NCI-H2227 treated with DMSO at 0.1 percent for 48 hours (cell line): Measurements from ENCODE around the gene AGBL3.

Experiments used
- DNase-seq: peaks from one replicate; lab custom pipeline; 2025; lab: John Stamatoyannopoulos, UW

AGBL3 gene

DNA sequence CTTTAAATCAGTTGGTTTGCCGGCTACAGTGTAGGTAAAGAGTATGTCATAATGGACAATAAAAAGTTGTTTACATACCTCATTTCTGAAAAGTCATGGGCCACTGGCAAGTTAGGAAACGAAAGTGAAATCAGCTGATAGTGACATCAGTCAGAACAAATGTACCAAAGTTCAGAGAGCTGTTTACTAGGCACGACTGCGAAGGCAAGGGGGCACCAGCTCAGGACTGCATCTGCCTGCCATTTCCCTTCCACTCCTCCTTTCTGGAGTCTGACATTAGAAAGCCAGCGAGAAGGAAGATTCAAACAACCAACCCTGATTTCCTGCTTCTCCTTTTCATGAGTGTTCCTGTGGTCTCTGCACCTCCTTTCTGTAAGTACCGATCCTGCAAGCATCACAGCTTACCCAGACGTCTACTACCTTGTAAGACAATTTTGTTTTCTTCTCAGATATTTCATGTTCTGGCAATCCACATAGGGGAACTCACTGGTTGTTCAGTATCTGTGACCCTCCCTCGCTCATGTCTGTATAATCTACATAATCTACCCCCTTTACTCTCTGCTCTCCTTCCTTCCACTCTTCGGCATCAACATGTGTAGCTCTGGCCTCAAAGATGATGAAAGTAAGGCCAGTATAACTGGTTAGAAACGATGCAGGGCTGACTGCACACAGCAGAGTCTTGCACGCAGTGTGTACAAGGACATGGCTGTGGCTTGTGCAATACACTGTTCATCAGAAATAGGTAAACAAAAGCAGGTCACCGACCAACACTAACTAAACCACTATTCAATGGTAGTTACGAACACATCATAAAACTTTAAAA, 161.8 kb downstream of the AGBL3 start, which contains the start of gene TMEM140:
Gene TMEM140 (plus strand): TSS at position 174 of the 823 bp plus-strand sequence. CDS start 16,370 bp downstream, outside the sequence.
- no peak for DNase-seq

- DNase-seq: no peak
Observed at GRCh38 chr7:135150072-135150782, 163.9 kb downstream of the AGBL3 start.

GRCh38 chr7:135151132-135151531, 164.8 kb downstream of the AGBL3 start:
- no peak for DNase-seq

- no peak for DNase-seq
Observed at GRCh38 chr7:135151533-135151932, 165.2 kb downstream of the AGBL3 start.

DNA sequence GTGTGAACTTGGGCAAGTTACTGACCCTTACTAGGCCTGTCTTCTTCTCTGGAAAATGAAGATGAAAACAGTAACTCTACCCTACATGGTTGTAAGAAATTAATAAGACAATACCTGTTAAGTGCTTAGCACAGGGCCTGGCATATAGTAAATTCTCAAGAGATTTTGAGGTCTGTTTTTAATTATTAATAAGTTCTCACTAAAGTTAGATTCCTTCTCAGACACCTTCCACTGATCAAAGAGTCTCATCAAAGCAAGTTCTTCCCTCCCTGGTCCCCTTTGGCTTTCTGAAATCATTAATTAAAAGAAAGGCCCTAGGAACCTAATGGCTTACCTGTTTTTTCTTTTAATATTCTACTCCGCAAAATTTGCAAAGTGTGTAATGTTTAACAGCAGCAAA, 166.1 kb downstream of the AGBL3 start:
- DNase-seq: no peak

GRCh38 chr7:135154734-135155133, 168.4 kb downstream of the AGBL3 start:
- DNase-seq: no peak

DNA sequence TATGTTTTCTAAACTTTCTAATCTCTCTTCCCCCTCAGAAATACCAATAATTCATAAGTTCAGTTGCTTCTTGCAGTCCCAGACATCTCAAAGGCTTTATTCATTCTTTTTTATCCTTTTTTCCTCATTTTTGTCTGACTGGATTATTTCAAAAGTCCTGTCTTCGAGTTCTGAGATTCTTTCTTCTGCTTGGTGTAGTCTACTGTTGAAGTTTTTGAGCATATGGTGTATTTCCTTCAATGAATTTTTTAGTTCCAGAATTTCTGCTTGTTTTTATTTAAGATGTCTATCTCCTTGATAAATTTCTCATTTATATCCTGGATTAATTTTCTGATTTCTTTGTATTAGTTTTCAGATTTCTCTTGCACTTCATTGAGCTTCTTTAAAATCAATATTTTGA, 170.0 kb downstream of the AGBL3 start:
- no peak for DNase-seq

DNA sequence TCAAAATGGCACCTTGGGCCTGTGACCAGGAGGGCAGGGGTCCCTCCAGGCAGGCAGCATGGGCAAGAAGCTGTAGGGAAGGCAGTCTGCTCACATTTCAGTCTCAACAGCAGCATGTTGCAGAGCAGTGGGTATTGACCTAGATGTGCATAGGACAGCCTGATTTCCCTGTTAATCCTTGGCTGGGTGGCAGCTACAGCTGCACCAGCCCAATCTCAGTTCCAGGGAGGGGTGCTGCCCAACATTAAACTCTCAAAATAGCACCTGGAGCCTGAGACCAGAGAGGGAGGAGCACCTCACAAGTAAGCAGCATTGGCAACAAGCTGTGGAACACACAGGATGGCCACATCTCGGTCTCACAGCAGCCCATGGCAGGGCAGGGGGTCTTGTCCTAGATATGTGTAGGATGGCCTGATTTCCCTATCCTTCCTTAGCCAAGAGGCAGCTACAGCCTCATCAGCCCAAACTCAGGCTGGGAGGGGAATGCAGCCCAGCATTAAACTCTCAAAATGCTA, 171.9 kb downstream of the AGBL3 start:
- DNase-seq: no peak

DNA sequence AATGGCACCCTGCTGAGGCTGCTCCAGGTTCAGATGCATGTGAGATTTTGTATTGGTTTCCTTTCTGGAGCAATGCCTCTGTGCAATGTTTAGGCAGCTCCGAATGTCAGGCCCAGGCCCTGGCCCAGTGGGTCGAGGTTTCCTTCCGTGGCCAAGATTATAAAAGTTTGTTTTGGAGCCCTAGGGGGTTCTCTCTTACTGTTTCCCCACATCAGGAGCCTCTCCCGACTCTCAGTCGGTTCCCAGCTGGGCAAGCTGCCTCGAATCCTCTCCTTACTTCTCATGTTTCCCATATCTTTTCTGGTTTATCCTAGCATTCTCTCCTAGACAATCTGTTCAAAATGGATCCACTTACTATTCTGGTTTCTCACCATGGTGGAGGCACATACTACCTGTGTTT, 172.6 kb downstream of the AGBL3 start:
- DNase-seq: no peak

DNA sequence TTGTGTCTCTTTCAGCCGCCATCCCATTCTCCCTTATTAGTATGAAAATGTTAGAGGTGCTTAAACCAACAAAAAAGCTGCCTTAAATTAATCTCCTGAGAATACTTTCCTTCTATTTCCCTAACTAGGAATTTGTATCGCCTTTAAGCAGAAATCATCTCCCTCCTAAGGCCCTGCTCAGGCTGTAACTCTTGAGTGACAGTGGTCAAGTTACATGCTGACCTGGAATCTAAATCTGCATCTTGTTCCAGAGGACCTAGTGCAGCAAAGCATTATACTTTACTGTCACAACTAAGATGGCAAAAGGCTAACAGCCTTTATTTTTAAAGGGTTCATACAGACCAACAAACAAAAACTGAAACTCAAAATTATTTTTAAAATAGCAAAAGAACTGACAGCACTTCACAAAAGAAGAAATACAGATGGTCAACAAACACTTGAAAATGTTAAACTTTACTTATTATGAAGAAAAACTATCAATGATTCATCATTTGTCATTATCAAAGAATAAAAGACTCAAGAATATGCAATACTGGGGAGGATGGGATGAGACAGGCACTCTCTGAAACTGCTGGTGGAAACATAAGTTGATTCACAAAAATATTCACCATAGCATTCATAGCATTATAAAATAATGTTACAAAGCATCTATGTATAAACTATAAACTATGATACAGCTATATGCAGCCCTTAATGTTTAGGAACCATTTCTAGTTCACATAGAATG, 173.2 kb downstream of the AGBL3 start:
- no peak for DNase-seq

GRCh38 chr7:135160098-135160857, 174.0 kb downstream of the AGBL3 start:
- DNase-seq: no peak

DNA sequence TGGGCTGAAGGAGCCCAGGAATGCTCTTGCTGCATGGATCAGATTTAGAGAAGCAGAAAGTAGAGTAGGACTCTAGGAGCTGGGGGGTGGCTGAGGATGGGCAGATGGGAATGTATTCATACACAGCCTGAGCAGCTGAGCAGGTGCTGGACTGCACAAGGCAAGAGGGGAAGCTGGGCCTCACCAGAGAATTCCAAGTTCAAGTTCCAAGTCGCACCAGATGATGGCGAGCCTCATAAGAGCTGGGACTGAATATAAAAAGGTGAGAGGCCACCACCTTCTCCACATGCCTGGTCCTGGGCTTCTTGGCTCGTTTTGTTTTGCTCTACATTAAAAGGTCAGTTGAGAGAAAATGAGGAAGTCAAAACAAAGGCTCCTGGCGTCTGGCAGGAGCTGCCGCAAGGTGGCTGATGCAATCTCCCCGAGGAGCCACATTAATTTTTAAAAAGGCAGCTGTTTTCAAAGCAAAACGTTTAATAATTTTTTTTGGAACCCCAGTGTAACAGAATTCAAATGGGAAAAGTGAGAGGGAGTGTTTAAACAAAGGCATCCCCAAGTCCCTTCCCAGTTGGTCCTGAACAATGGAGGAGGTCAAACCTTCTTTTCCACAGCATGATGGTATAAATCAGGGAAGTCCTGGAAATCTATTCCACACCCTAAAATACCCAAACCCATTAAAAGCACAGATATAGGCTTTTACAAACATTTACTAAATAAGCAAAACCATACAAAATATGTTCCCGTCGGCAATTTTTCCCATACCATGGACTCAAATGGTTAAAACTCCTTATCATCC, 174.7 kb downstream of the AGBL3 start:
- no peak for DNase-seq

- no peak for DNase-seq
Observed at GRCh38 chr7:135161669-135162068, 175.4 kb downstream of the AGBL3 start.

GRCh38 chr7:135162382-135163001, 176.2 kb downstream of the AGBL3 start:
- DNase-seq: no peak

DNA sequence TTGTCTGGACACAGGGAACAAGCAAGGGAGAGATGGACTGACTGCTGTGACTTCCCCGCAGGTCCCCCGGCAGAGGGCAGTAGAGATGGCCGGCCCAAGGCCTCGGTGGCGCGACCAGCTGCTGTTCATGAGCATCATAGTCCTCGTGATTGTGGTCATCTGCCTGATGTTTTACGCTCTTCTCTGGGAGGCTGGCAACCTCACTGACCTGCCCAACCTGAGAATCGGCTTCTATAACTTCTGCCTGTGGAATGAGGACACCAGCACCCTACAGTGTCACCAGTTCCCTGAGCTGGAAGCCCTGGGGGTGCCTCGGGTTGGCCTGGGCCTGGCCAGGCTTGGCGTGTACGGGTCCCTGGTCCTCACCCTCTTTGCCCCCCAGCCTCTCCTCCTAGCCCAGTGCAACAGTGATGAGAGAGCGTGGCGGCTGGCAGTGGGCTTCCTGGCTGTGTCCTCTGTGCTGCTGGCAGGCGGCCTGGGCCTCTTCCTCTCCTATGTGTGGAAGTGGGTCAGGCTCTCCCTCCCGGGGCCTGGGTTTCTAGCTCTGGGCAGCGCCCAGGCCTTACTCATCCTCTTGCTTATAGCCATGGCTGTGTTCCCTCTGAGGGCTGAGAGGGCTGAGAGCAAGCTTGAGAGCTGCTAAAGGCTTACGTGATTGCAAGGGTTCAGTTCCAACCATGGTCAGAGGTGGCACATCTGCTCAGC, 178.2 kb downstream of the AGBL3 start:
- DNase-seq: no peak

DNA sequence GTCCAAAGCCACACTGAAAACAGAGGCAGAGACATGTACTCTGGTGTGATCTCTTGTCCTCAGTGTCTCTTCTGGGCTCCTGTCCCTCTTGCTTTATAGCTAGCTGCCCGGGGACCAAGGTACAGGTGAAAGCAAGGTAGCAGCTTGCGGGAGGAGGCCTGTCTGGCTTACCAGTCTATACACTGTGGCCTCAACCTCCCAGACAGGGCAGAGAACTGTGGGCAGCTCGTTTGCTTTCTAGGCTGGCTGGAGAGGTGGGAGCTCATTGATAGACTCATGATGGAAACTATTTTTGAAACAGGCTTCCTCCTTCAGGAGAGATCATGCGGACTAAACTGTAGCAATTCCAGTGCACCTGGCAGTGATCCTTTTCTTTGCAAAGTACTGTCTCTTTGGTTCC, 179.6 kb downstream of the AGBL3 start:
- no peak for DNase-seq

- DNase-seq: no peak
Observed at GRCh38 chr7:135166338-135166990, 180.2 kb downstream of the AGBL3 start.

DNA sequence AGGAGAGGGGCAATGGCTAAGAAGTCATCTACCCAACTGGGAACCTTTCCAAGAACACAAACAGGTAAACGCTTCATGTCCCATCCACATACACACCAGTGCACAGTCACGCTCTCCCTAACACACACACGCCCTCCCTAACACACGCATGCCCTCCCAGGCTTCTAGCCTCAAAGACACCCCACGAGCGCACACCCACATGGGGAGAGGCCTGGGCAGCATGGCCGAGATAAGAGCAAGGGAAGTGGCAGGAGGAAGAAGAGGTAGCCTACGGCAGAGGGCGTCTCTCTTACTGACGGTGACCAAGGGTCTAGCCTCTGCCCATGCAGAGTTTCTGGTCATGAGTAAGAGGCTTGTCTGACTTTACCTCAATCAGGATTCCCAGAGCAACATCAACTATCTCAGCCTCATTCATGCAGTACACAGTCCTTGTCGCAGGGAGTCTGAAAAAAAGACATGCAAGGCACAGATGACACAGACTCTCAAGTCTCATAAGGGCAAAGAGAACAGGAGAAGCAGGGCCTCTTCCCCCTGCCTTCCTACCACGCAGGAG, 181.1 kb downstream of the AGBL3 start:
- no peak for DNase-seq

GRCh38 chr7:135168001-135168400, 181.7 kb downstream of the AGBL3 start:
- no peak for DNase-seq
